H54 (cell line): Measurements from ENCODE around the gene PPP1R3E.

Experiments used
- DNase-seq: peaks from one replicate; pipeline ENCODE4 v3.0.0; 2011; ENCODE audit warnings: low spot score, mixed read lengths; ENCODE audit not compliant: insufficient read length
- FAIRE-seq: peaks from 3 replicates; lab custom pipeline; 2011; peaks lifted over from hg19 to GRCh38; lab: Jason Lieb, UNC
- POLR2A ChIP-seq: IDR thresholded peaks from 2 replicates; pipeline ENCODE4 v1.6.1; 2011; ENCODE audit warnings: low read depth, mild to moderate bottlenecking, low read length

Gene PPP1R3E

DNA sequence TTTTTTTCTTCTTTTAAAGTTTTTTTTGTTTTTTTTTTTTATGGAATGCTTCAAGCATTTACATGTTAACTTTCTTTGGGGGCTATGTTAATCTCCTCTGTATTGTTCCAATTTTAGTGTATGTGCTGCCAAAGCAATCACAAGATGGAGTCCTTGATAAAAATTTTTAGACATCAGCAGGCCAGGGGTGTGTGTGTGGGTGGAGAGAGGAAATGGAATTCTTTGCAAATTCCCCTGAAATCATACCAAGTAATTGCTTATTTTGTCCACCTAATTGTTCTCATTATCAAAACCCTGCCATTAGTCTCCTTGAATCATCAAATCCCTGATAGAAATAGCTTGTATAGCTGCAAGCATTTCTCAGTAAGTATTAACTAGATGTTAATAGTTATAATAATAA lies 43.2 kb downstream of the PPP1R3E start:
- DNase-seq (no peak), FAIRE-seq (no peak)
- no peak for TF ChIP-seq POLR2A

DNA sequence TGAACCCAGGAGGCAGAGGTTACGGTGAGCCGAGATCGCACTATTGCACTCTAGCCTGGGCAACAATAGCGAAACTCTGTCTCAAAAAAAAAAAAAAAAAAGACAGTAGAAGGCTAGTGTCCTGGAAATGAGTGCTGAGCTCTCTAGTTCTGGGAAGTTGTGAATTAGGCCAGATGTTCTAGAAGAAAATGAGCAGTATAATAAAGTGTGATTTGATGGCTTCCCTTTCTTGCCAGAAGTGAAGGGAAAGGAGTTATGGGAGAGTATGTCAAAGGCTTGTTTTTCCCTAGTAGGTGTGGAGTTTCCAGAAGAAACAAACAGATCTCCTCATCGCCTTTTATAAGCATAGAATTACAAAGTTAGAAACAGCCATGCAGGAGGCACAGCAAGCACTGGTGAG lies 44.4 kb downstream of the PPP1R3E start:
- TF ChIP-seq POLR2A: no peak
- DNase-seq (no peak), FAIRE-seq (no peak)

DNA sequence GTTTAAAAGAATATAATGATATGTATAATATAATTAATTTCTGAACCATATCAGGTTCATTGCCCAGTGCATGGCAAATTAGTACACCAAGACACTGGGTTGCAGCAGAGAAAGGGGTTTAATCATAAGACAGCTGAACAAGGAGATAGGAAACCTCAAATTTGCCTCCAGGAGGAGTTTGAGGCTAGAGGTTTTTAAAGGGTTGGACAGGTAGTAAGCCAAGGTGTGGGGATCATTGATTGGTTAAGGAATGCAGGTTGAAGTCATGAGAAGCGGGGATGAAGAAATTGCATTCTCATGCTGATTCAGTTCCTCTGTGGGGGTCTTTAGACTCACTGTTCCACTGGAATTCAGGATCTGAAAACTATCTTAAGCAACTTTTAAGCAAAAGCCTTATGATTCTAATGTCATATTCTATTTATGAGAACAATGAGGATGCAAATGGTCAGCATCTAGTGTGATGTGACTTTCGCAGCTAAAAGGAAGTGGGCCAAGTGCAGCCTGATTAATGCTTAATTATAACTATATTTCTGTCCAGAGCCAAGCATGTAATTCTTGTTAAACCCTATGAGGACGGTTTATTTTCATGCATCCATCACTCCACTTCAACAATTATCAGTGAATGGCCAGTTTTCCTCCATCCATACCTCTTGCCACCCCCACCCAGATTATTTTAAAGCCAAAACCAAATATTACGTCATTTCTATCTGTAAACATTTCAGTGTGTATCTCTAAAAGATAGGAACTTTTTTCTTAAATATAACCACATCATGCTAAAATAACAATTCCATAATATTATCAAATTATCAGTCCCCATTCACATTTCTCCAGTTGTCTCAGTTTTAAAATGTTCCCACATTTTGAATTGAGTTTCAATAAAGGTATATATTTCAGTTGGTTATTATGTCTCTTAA lies 50.0 kb downstream of the PPP1R3E start:
- FAIRE-seq: no peak
- TF ChIP-seq POLR2A: no peak
- no peak for DNase-seq

DNA sequence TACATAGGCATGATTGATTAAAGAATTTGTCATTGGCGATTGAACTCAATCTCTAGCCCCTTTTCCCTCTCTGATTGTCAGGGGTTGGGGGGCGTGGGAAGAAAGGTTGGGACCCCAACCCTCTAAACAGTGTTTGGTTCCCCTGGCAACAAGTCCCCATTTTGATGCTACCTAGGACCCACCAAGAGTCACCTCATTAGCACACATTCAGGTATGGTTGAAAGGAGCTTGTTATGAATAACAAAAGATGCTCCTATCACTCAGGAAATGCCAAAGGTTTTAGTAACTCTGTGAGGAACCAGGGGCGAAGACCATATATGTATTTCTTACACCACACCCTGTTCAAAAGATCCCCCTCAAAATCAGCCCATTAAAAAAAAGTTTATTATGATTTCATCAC lies 50.7 kb downstream of the PPP1R3E start:
- DNase-seq (no peak), FAIRE-seq (no peak)
- TF ChIP-seq POLR2A: no peak

DNA sequence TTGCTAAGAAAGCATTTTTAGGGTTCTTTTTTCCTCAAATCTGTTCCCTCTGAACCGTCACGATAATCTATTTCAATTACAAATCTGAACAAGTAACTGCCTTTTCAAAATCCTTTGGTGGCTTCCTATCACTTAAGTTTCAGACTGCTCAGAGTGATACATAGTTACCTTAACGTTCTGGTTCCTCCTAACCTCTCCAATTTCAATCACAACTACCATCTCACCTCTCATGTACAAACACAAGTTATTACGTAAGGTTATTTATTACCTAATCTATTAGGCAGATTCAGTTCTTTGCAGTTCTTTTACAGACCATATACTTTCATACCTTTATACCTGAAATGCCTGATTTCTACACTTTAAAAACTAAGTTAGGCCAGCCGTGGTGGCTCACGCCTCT lies 52.8 kb downstream of the PPP1R3E start:
- TF ChIP-seq POLR2A: no peak
- FAIRE-seq (no peak), DNase-seq (no peak)

DNA sequence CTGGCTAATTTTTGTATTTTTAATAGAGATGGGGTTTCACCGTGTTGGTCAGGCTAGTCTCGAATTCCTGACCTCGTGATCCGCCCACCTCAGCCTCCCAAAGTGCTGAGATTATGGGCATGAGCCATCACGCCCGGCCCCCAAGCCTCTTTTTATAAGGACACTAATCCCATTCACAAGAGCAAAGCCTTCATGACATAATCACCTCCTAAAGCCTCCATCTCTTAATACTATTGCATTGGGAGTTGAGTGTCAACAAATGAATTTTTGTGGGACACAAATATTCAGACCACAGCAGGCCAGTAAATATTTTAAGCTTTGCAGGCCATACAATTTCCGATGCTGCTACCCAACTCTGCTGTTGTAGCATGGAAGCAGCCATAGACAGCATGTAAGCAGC lies 54.1 kb downstream of the PPP1R3E start:
- DNase-seq: no peak
- no peak for FAIRE-seq
- TF ChIP-seq POLR2A: no peak
